K562 (cell line): ENCODE measurements around the gene IFT122.

Experiments
- CTCF ChIP-seq, 3 experiments: IDR thresholded peaks in 2 of 3; conservative IDR thresholded peaks in 1 of 3; 2 replicates each; pipeline ENCODE4 v1.5.1; 2011 to 2012; ENCODE audit warnings: low read length in 3 of 3, mild to moderate bottlenecking in 3 of 3, control low read depth in 2 of 3, improper control_type of control experiment in 1 of 3, inconsistent platforms in 1 of 3, low read depth in 1 of 3, mixed read lengths in 1 of 3, moderate library complexity in 1 of 3; ENCODE audit not compliant: insufficient read depth in 2 of 3
- GABPB1 ChIP-seq: sonication (generic); formaldehyde crosslinking; IDR thresholded peaks from 2 replicates; pipeline ENCODE4 v1.8.0; 2022; ENCODE audit warnings: mild to moderate bottlenecking, missing genetic modification reagents
- POLR2A ChIP-seq: fragments of 450-650 bp; conservative IDR thresholded peaks from 2 replicates; pipeline ENCODE4 v1.6.1; 2016
- SAP30 ChIP-seq: fragments of 200-600 bp; sonication (generic); IDR thresholded peaks from 2 replicates; pipeline ENCODE4 v1.6.1; 2012; ENCODE audit warnings: borderline replicate concordance, low read depth, mild to moderate bottlenecking, moderate library complexity, low read length, control low read depth, inconsistent platforms; ENCODE audit not compliant: insufficient read depth, poor library complexity, severe bottlenecking
- SMARCA4 ChIP-seq: fragments of 450-650 bp; IDR thresholded peaks from 2 replicates; pipeline ENCODE4 v1.6.1; 2016
- ZFP30 ChIP-seq: fragments of 250-450 bp; sonication (Bioruptor Pico); IDR thresholded peaks from 2 replicates; pipeline ENCODE4 v1.8.0; 2022; ENCODE audit warnings: moderate library complexity, mild to moderate bottlenecking, inconsistent platforms, borderline replicate concordance
- ZNF668 ChIP-seq: fragments of 250-450 bp; sonication (Bioruptor Pico); IDR thresholded peaks from 2 replicates; pipeline ENCODE4 v1.8.0; 2022; ENCODE audit warnings: mild to moderate bottlenecking, inconsistent platforms

DNA sequence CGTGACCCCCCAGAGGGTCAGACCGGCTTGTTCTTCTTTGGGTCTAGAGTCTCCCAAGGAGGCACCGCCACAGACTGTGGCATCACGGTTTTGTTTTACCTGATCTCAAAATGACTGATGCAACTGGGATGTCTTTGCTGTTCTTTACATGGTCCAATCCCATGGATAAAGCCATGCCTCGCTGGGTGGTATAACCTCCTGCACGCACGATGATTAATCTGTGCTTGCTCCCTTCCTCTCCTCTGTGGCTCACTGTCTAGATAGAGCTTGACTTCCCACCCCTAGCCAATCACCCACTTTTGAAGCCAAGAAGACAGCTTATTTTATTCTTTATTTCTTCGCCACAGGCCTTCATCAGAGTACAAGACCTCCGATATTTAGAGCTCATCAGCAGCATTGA lies 51.8 kb downstream of the IFT122 start:
- no peak for TF ChIP-seq ZFP30 (CRISPR knock-in tag)
- no peak for TF ChIP-seq SMARCA4
- TF ChIP-seq CTCF (IDR thresholded peaks at IDR 0.05 in 2 of 3, conservative IDR thresholded peaks at IDR 0.05 in 1 of 3; ENCODE audit: insufficient read depth in 2 of 3, low read depth in 1 of 3, low read length in 3 of 3), result no peak
- TF ChIP-seq GABPB1 (CRISPR knock-in tag), result no peak
- no peak for TF ChIP-seq POLR2A
- no peak for TF ChIP-seq SAP30
- no peak for TF ChIP-seq ZNF668 (CRISPR knock-in tag)
